Measurements from ENCODE around the gene AHNAK. TPM values are rescaled to one million over a fixed set of nuclear protein-coding genes. Genes with fewer than 3 reads are reported as not detected.
A peak's percentile ranks its signal among the peaks of the same experiment; 100 is the strongest.

The AHNAK gene
- polyA plus RNA-seq, 1 experiment, result 231 TPM

GRCh38 chr11:62393735-62394134, 152.9 kb downstream of the AHNAK start:
- no peak overlapping the region for H3K4me3 ChIP-seq (ENCODE audit: low read depth, low read length)
- TF ChIP-seq, protein P1, sequence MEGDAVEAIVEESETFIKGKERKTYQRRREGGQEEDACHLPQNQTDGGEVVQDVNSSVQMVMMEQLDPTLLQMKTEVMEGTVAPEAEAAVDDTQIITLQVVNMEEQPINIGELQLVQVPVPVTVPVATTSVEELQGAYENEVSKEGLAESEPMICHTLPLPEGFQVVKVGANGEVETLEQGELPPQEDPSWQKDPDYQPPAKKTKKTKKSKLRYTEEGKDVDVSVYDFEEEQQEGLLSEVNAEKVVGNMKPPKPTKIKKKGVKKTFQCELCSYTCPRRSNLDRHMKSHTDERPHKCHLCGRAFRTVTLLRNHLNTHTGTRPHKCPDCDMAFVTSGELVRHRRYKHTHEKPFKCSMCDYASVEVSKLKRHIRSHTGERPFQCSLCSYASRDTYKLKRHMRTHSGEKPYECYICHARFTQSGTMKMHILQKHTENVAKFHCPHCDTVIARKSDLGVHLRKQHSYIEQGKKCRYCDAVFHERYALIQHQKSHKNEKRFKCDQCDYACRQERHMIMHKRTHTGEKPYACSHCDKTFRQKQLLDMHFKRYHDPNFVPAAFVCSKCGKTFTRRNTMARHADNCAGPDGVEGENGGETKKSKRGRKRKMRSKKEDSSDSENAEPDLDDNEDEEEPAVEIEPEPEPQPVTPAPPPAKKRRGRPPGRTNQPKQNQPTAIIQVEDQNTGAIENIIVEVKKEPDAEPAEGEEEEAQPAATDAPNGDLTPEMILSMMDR (IDR thresholded peaks at IDR 0.05; ENCODE audit: low read depth, low read length), result no peak
- ChIA-PET POLR2A (no interaction called here), CTCF (interaction anchor here (0.6 to 5.4 kb wide), 9 partner anchors 150 to 408 kb away, joined by 3 to 120 read pairs (median 10); no protein-coding TSS in a partner anchor)
- no peaks in the 10 kb centered on the region for H3K9me3 ChIP-seq (ENCODE audit: control insufficient read depth, insufficient read depth, low read length)
- peaks cover 8% of the 10 kb centered on the region for H3K27me3 ChIP-seq (ENCODE audit: control insufficient read depth, insufficient read depth, low read length)
- no peak overlapping the region for H3K27ac ChIP-seq (ENCODE audit: low read depth, low read length)
- DNase-seq (ENCODE audit: low read depth, low spot score), result no peak

GRCh38 chr11:62393061-62393611, 153.5 kb downstream of the AHNAK start:
- Histone ChIP-seq H3K9me3 (ENCODE audit: control insufficient read depth, insufficient read depth, low read length) (no peaks in the 10 kb centered on the region), H3K27ac (ENCODE audit: low read depth, low read length) (no peak overlapping the region), H3K27me3 (ENCODE audit: control insufficient read depth, insufficient read depth, low read length) (peaks cover 8% of the 10 kb centered on the region), H3K4me3 (ENCODE audit: low read depth, low read length) (no peak overlapping the region)
- ChIA-PET POLR2A (no interaction called here), CTCF (interaction anchor here (0.6 to 5.4 kb wide), 8 partner anchors 32 to 409 kb away, joined by 3 to 120 read pairs (median 7); no protein-coding TSS in a partner anchor)
- TF ChIP-seq, protein P1 (IDR thresholded peaks at IDR 0.05; ENCODE audit: low read depth, low read length), result peak; percentile 26; the same call in 1 of the 2 replicates
- no peak for DNase-seq (ENCODE audit: low read depth, low spot score)

GRCh38 chr11:62392506-62392905, 154.1 kb downstream of the AHNAK start:
- ChIA-PET CTCF (interaction anchor here (0.8 to 5.4 kb wide), 5 partner anchors 32 to 303 kb away, joined by 3 to 120 read pairs (median 3); no protein-coding TSS in a partner anchor), POLR2A (no interaction called here)
- peaks cover 8% of the 10 kb centered on the region for H3K27me3 ChIP-seq (ENCODE audit: control insufficient read depth, insufficient read depth, low read length)
- DNase-seq (ENCODE audit: low read depth, low spot score), result no peak
- TF ChIP-seq, protein P1 (IDR thresholded peaks at IDR 0.05; ENCODE audit: low read depth, low read length), result no peak
- no peak overlapping the region for H3K27ac ChIP-seq (ENCODE audit: low read depth, low read length)
- H3K9me3 ChIP-seq (ENCODE audit: control insufficient read depth, insufficient read depth, low read length), result no peaks in the 10 kb centered on the region
- no peak overlapping the region for H3K4me3 ChIP-seq (ENCODE audit: low read depth, low read length)

DNA sequence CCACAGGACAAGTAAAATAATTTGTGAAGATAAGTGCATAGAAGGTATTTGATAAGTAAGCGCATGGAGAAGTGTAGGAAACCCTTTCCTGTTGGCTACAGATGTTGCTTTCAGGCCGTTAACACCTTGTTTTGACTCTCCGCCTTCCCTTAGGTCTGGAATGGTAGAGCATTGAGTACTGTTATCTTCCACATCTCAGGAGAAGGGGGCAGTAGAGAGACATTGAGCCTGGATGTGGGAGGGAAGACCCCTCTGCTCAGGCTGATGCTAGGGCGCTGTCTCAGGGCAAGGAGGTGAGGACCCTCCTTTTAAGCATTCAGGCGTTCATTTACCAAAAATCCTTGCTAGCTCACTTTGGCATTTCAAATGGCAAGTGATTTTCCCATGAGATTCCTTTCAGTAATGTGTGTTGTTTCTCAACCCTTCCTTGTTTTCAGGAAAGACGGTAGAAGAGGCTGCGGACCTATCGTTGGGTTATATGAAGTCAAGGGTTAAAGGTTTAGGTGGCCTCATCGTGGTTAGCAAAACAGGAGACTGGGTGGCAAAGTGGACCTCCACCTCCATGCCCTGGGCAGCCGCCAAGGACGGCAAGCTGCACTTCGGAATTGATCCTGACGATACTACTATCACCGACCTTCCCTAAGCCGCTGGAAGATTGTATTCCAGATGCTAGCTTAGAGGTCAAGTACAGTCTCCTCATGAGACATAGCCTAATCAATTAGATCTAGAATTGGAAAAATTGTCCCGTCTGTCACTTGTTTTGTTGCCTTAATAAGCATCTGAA, 154.8 kb downstream of the AHNAK start:
- TF ChIP-seq, protein P1 (IDR thresholded peaks at IDR 0.05; ENCODE audit: low read depth, low read length), result peak; percentile 23; the same call in 1 of the 2 replicates
- no peak overlapping the region for H3K27ac ChIP-seq (ENCODE audit: low read depth, low read length)
- no peak overlapping the region for H3K4me3 ChIP-seq (ENCODE audit: low read depth, low read length)
- POLR2A ChIA-PET, result no interaction called here
- H3K9me3 ChIP-seq (ENCODE audit: control insufficient read depth, insufficient read depth, low read length), result no peaks in the 10 kb centered on the region
- H3K27me3 ChIP-seq (ENCODE audit: control insufficient read depth, insufficient read depth, low read length), result peaks cover 8% of the 10 kb centered on the region
- no peak for DNase-seq (ENCODE audit: low read depth, low spot score)
- CTCF ChIA-PET, result interaction anchor here (4.2 to 5.4 kb wide), 2 partner anchors 151 to 168 kb away, joined by 38 to 120 read pairs; no protein-coding TSS in a partner anchor

- no peak overlapping the region for H3K4me3 ChIP-seq (ENCODE audit: low read depth, low read length)
- no peaks in the 10 kb centered on the region for H3K9me3 ChIP-seq (ENCODE audit: control insufficient read depth, insufficient read depth, low read length)
- TF ChIP-seq, protein P1 (IDR thresholded peaks at IDR 0.05; ENCODE audit: low read depth, low read length), result no peak
- CTCF ChIA-PET, result interaction anchor here (0.5 to 4.2 kb wide), 6 partner anchors 9 to 170 kb away, joined by 3 to 38 read pairs (median 6); no protein-coding TSS in a partner anchor
- POLR2A ChIA-PET, result interaction anchor here (0.6 kb wide), 1 partner anchor 170 kb away, joined by 3 read pairs; no protein-coding TSS in a partner anchor
- DNase-seq (ENCODE audit: low read depth, low spot score), result no peak
- peaks cover 8% of the 10 kb centered on the region for H3K27me3 ChIP-seq (ENCODE audit: control insufficient read depth, insufficient read depth, low read length)
- no peak overlapping the region for H3K27ac ChIP-seq (ENCODE audit: low read depth, low read length)
Measured at GRCh38 chr11:62390722-62391121, 155.9 kb downstream of the AHNAK start.
